K562 (cell line): ENCODE data around the gene TTC9C. TPM values are rescaled to one million over a fixed set of nuclear protein-coding genes. Genes with fewer than 3 reads are reported as not detected.

Experiments
- CREBBP ChIP-seq: IDR thresholded peaks from one replicate; pipeline ENCODE4 v1.6.1; 2012; ENCODE audit warnings: low read depth, mild to moderate bottlenecking, control low read depth, inconsistent platforms, low read length
- E2F5 ChIP-seq: sonication (generic); formaldehyde crosslinking; IDR thresholded peaks from 2 replicates; pipeline ENCODE4 v1.8.0; 2022; ENCODE audit warnings: mild to moderate bottlenecking, missing genetic modification reagents
- FUS ChIP-seq: fragments of 200-400 bp; formaldehyde crosslinking; optimal IDR thresholded peaks from 2 replicates; pipeline ENCODE3; 2017; ENCODE audit warnings: low read depth, low read length
- HNRNPLL ChIP-seq: fragments of 200-400 bp; formaldehyde crosslinking; IDR thresholded peaks from 2 replicates; pipeline ENCODE4 v1.6.1; 2017; ENCODE audit warnings: low read length, low read depth, mild to moderate bottlenecking; ENCODE audit not compliant: poor library complexity, severe bottlenecking
- MYNN ChIP-seq, 2 experiments: sonication (generic); formaldehyde crosslinking in 1 of 2; IDR thresholded peaks; 2 replicates each; pipeline versions ENCODE4 v1.5.0 to v1.6.1; 2016 to 2020; ENCODE audit warnings: antibody characterized with exemption in 1 of 2, missing genetic modification reagents in 1 of 2
- NR1H2 ChIP-seq: sonication (generic); formaldehyde crosslinking; IDR thresholded peaks from 2 replicates; pipeline ENCODE4 v1.4.0; 2020; ENCODE audit warnings: mild to moderate bottlenecking, missing genetic modification reagents
- NRF1 ChIP-seq, 2 experiments: fragments of 450-650 bp; IDR thresholded peaks in 1 of 2; conservative IDR thresholded peaks in 1 of 2; 2 replicates each; pipeline ENCODE4 v1.6.1; 2014; ENCODE audit warnings: mild to moderate bottlenecking in 2 of 2
- RBFOX2 ChIP-seq: fragments of 200-400 bp; formaldehyde crosslinking; IDR thresholded peaks from 2 replicates; pipeline ENCODE4 v1.6.1; 2017; ENCODE audit warnings: low read depth, mild to moderate bottlenecking, low read length, moderate library complexity
- TBL1XR1 ChIP-seq, 2 experiments: IDR thresholded peaks; 2 replicates each; pipeline ENCODE4 v1.6.1; 2012; ENCODE audit warnings: improper control_type of control experiment in 2 of 2, low read length in 2 of 2, mild to moderate bottlenecking in 1 of 2
- TBP ChIP-seq: optimal IDR thresholded peaks from 2 replicates; pipeline ENCODE3; 2011; ENCODE audit warnings: low read depth, low read length, improper control_type of control experiment
- TCF3 ChIP-seq: sonication (generic); formaldehyde crosslinking; IDR thresholded peaks from 2 replicates; pipeline ENCODE4 v1.4.0; 2020; ENCODE audit warnings: mild to moderate bottlenecking, missing genetic modification reagents
- TRIM28 ChIP-seq: fragments of 450-650 bp; IDR thresholded peaks from 2 replicates; pipeline ENCODE4 v1.6.1; 2017
- UBTF ChIP-seq, 2 experiments: IDR thresholded peaks; 2 replicates each; pipeline ENCODE4 v1.6.1; 2012; ENCODE audit warnings: improper control_type of control experiment in 2 of 2, low read depth in 2 of 2, low read length in 2 of 2, borderline replicate concordance in 1 of 2
- ZMIZ1 ChIP-seq, 2 experiments: fragments of 150-350 bp in 1 of 2; IDR thresholded peaks; 2 replicates each; pipeline ENCODE4 v1.6.1; 2012 to 2016; ENCODE audit warnings: low read depth in 2 of 2, low read length in 2 of 2, mild to moderate bottlenecking in 1 of 2, moderate library complexity in 1 of 2
- ZNF224 ChIP-seq: sonication (generic); formaldehyde crosslinking; IDR thresholded peaks from 2 replicates; pipeline ENCODE4 v1.8.0; 2022; ENCODE audit warnings: mild to moderate bottlenecking, missing genetic modification reagents
- ZNF316 ChIP-seq: fragments of 450-650 bp; IDR thresholded peaks from 2 replicates; pipeline ENCODE4 v1.6.1; 2016
- ZNF584 ChIP-seq: fragments of 200-800 bp; sonication (Bioruptor generic); IDR thresholded peaks from 2 replicates; pipeline ENCODE4 v1.6.1; 2016; ENCODE audit warnings: low read depth, mild to moderate bottlenecking, missing genetic modification characterization, missing compliant biosample characterization
- ZNF589 ChIP-seq: fragments of 200-800 bp; sonication (Bioruptor generic); IDR thresholded peaks from 2 replicates; pipeline ENCODE4 v1.6.1; 2016; ENCODE audit warnings: low read depth, missing genetic modification characterization, missing compliant biosample characterization
- polyA plus RNA-seq, 8 experiments: library from polyadenylated mRNA; depleted of rRNA in 4 of 8; stranded (reverse) in 5 of 8; unstranded in 3 of 8; fragments of >200 nt; fragmentation: Nextera tagmentation in 2 of 8; fragmentation: Illumina TruSeq in 1 of 8; extraction: Ambion mirVana in 2 of 8; extraction: Trizol in 1 of 8; gene quantifications; 2 replicates each; pipeline versions ENCODE4 v1.2.1 to v1.2.3, GENCODE V29; 2011 to 2014; ENCODE audit warnings: inconsistent platforms in 1 of 8, missing spikeins in 1 of 8
- total RNA-seq, 7 experiments: library from RNA; depleted of rRNA in 6 of 7; stranded (reverse); fragments of >200 nt in 6 of 7; fragmentation: Illumina TruSeq in 2 of 7; extraction: Trizol in 2 of 7; gene quantifications; 2 replicates each; pipeline versions ENCODE4 v1.2.1 to v1.2.3, GENCODE V29; 2011 to 2021; ENCODE audit warnings: low replicate concordance in 1 of 7
- TF ChIP-seq, protein P1 (sequence below): fragments of 250-450 bp; sonication (Bioruptor Pico); IDR thresholded peaks from 2 replicates; pipeline ENCODE4 v1.4.0; 2020

Gene TTC9C
- total and polyA plus RNA-seq, 9 of the 15 experiments (the other 6 are each of a cell fraction or from before 2014, with no cell fraction given), result 32.8 to 59.0 (median 37.1) TPM

DNA sequence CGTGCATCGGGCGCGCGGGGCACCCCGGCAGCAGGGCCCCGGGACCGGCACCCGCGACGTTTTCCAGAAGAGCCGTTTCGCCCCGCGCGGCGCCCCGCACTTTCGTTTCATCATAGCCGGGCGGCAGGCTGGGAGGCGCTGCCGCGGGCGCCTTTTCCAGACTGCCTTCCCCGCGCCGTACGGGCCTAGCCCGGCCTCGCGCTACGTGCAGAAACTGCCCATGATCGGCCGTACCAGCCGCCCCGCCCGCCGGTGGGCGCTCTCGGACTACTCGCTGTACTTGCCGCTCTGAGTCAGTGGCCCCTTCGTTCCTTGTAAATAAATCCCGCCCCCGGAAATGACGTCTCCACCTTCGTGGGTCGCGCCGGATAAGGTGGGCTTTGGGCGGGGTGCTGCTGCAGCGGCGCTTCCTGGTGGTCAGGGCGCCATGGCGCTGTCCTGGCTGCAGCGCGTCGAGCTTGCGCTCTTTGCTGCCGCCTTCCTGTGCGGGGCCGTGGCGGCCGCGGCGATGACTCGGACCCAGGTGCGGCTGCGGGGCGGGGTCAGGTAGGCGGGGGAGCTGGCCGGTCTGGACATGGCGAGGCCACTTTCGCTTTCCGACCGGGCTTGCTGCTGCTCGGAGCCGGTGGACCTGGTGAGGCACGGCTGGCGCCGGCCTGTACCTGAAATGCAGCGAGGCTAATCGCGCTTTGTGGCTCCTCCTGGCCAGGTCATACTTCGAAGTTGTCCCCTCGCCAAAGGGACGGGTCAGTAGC is 58.9 kb downstream of the TTC9C start, which contains the start of gene TMEM179B (continued):
- TF ChIP-seq, protein P1, sequence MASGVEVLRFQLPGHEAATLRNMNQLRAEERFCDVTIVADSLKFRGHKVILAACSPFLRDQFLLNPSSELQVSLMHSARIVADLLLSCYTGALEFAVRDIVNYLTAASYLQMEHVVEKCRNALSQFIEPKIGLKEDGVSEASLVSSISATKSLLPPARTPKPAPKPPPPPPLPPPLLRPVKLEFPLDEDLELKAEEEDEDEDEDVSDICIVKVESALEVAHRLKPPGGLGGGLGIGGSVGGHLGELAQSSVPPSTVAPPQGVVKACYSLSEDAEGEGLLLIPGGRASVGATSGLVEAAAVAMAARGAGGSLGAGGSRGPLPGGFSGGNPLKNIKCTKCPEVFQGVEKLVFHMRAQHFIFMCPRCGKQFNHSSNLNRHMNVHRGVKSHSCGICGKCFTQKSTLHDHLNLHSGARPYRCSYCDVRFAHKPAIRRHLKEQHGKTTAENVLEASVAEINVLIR (CRISPR knock-in tag), result peak; percentile 92
- TF ChIP-seq HNRNPLL, result peak; percentile 16
- TF ChIP-seq ZMIZ1 (IDR thresholded peaks at IDR 0.05; ENCODE audit: low read depth in 2 of 2, low read length in 2 of 2), result peak in 1 of 2 experiments; percentile 21; a peak in 1 of 4 replicates
- no peak for TF ChIP-seq TRIM28
- peak; percentile 45; the same call in 1 of the 2 replicates for TF ChIP-seq ZNF316
- TF ChIP-seq ZNF584, result no peak
- no peak for TF ChIP-seq CREBBP
- TF ChIP-seq MYNN (IDR thresholded peaks at IDR 0.05), result peak; percentile 15; the same call in 1 of the 2 replicates
- no peak for TF ChIP-seq MYNN (CRISPR knock-in tag; IDR thresholded peaks at IDR 0.05)
- peak; percentile 76 for TF ChIP-seq TBP
- TF ChIP-seq ZNF589 (CRISPR knock-in tag), result peak; percentile 57; the same call in 1 of the 2 replicates
- peak; percentile 97 for TF ChIP-seq RBFOX2
- peak; percentile 82 to 86 for TF ChIP-seq NRF1 (conservative IDR thresholded peaks at IDR 0.05 in 1 of 2, IDR thresholded peaks at IDR 0.05 in 1 of 2)
- TF ChIP-seq ZNF224 (CRISPR knock-in tag), result 0 out of 2 replicates have a peak, but pooled peaks have one; percentile 37
- peak; percentile 58; the same call in 1 of the 2 replicates for TF ChIP-seq TCF3
- TF ChIP-seq NR1H2, result no peak
- peak; percentile 64 to 71; a peak in 2 of 4 replicates for TF ChIP-seq UBTF (IDR thresholded peaks at IDR 0.05; ENCODE audit: borderline replicate concordance in 1 of 2, low read depth in 2 of 2, low read length in 2 of 2)
- TF ChIP-seq TBL1XR1 (IDR thresholded peaks at IDR 0.05; ENCODE audit: low read length in 2 of 2), result peak in 1 of 2 experiments; percentile 82; a peak in 2 of 4 replicates
- no peak for TF ChIP-seq FUS
- peak; percentile 94 for TF ChIP-seq E2F5 (CRISPR knock-in tag)
